Amniotic epithelial cell (primary cell): ENCODE measurements around the gene ZC3H4.
A peak's percentile ranks its signal among the peaks of the same experiment; 100 is the strongest.
"Not testable (repeated sequence)": the region's sequence is repeated elsewhere in the genome, so short reads cannot be mapped to it uniquely, and the experiment has no call there.

Experiments
- DNase-seq: peaks from one replicate; pipeline ENCODE4 v3.0.0-alpha.2; 2010; ENCODE audit warnings: low read depth

Gene ZC3H4

GRCh38 chr19:47084879-47085439, 28.6 kb downstream of the ZC3H4 start:
- no peak for DNase-seq

DNA sequence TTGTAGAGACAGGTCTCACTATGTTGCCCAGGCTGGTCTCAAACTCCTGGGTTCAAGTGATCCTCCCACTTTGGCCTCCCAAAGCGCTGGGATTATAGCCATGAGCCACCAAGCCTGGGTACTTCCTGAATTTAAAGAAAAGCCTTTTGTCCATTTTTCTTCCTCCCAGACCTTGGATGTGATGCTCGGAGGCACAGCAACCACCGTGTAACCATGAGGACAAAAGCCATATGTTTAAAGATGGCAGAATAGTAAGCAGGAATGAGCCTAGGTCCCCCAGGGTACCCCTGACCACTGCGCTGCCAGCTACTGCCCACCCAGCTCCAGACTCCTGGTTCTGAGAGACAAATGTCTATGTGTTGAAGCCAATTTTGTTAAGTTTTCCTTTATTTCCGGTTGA, 31.1 kb downstream of the ZC3H4 start:
- DNase-seq: no peak

GRCh38 chr19:47081095-47081494, 32.5 kb downstream of the ZC3H4 start:
- DNase-seq: no peak

DNA sequence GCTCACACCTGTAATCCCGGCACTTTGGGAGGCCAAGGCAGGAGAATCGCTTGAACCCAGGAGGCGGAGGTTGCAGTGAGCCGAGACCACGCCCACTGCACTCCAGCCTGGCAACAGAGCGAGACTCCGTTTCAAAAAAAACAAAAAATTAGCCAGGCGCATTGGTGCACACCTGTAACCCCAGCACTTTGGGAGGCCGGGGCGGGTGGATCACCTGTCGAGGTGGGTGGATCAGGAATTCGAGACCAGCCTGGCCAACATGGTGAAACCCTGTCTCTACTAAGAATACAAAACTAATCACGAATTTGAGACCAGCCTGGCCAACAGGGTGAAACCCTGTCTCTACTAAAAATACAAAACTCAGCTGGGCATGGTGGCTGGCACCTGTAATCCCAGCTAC, 35.2 kb downstream of the ZC3H4 start:
- DNase-seq: not testable (repeated sequence)

- no peak for DNase-seq
These were observed 37.6 kb downstream of the ZC3H4 start for GRCh38 chr19:47075941-47076340.

- peak; percentile 44 for DNase-seq
These were observed 38.3 kb downstream of the ZC3H4 start for GRCh38 chr19:47075179-47075810.

DNA sequence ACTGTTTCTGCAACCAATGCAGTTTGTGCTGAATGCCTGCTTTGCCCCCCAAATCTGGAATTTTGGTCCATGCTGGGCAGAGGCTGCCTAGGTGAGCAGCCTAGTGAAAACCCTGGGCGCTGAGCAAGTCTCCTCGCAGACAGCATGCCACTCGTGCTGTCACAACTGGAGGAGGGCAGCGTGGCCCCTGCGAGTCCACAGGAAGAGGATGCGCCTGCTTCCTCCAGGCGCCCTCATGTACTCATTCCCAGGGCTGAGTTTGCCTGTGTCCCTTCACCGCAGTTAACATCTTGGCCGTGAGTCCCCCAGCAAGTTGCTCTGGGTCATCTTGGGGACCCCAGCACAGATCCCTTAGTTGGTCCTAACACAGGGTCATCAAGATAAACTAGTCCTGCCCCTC, 39.0 kb downstream of the ZC3H4 start:
- no peak for DNase-seq

- DNase-seq: no peak
These were observed 40.0 kb downstream of the ZC3H4 start for GRCh38 chr19:47073574-47073973.

- DNase-seq: no peak
These were observed 41.3 kb downstream of the ZC3H4 start for GRCh38 chr19:47072323-47072722.

- DNase-seq: no peak
These were observed 41.8 kb downstream of the ZC3H4 start for GRCh38 chr19:47071731-47072130.

- no peak for DNase-seq
These were observed 42.8 kb downstream of the ZC3H4 start for GRCh38 chr19:47070756-47071155.

DNA sequence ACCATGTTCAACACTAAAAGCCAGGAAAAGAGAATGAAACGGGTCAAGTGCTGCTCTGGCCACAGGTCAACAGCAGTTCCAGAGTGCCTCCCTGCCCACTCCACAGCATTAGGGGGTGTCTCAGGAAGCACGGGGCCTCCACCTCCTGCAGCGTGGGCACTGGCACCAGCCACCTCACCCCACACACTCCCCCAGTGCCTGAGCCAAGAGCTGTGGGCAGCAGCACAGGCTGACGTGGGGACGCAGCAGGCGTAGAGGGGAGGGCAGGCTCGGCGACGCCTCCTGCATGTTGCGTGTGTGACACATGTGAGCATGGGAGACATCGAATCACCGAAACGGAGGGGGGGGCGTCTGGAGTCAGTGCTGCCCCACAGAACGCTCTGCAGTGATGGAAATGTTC, 43.8 kb downstream of the ZC3H4 start:
- DNase-seq: no peak

DNA sequence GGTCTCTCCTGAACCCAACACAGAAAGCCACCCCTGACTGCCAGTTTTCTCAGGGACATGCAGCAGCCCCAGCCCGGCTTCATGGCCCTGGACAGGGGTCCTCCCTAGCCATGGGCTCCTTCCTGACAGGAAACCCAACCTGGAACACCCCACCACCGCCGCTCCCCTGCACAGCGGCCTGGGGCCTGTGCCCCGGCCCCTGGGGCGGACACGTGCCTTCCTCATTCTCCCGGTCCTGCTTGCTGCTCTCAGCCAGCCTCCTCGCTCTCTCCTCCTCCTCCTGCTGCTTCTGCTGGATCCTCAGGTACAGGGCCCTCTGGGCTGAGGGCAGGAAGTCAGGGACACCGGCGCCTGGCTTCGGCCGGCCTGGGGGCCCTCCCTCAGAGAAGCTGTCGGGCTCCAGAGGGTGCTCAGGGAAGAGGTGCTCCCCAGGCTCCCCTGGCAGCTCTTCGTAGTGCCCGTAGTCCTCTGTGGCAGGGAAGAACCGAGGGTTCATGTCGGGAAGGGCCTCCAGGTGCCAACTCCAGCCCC, 44.6 kb downstream of the ZC3H4 start:
- no peak for DNase-seq

DNA sequence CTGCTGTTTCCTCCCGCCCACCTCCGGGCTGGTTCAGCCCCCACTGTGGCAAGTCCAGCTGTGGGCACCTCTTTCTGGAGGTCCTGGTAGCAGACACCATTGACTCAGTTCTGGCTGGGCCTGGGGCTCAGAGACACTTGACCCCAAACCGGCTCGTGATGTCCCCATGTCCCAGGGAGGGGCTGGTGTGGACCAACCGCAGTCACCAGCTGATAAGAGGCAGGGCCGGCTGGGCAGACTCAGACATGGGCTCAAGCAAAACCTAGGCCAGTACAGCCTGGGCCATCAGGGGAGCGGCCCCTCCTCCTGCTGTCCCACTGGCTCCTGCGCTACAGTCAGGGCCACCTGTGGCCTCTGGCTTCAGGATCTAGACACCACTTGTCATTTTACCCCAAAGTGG, 45.3 kb downstream of the ZC3H4 start:
- DNase-seq: no peak

DNA sequence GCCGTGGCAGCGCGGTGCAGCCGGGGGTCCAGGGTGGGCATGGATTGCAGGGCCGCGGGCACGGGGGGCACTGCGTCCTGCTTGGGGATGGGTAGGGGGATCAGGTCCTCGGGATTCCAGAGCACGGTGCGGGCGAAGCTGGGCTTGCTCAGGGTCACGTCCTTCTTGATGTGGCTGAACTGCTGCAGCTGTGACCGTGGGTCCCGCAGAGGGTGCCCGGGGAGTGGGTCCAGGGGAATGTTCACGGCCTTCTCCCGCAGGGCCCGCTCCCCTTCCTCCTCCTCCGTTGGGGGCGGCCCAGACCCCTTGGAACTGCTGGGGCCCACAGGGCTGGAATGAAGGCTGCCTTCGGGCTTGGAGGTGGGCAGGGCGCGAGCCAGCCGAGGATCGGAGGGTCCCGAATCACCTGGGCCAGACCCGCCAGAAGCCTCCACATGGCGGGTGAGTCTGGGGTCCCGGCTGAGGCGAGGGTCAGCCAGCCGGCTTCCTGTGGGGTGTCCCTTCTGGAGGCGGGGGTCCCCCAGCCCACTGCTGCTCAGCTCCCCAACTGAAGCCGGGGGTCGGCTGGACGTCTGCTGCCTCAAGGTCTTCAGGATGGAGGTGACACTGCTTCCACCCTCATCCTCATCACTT, 46.2 kb downstream of the ZC3H4 start:
- DNase-seq: no peak

DNA sequence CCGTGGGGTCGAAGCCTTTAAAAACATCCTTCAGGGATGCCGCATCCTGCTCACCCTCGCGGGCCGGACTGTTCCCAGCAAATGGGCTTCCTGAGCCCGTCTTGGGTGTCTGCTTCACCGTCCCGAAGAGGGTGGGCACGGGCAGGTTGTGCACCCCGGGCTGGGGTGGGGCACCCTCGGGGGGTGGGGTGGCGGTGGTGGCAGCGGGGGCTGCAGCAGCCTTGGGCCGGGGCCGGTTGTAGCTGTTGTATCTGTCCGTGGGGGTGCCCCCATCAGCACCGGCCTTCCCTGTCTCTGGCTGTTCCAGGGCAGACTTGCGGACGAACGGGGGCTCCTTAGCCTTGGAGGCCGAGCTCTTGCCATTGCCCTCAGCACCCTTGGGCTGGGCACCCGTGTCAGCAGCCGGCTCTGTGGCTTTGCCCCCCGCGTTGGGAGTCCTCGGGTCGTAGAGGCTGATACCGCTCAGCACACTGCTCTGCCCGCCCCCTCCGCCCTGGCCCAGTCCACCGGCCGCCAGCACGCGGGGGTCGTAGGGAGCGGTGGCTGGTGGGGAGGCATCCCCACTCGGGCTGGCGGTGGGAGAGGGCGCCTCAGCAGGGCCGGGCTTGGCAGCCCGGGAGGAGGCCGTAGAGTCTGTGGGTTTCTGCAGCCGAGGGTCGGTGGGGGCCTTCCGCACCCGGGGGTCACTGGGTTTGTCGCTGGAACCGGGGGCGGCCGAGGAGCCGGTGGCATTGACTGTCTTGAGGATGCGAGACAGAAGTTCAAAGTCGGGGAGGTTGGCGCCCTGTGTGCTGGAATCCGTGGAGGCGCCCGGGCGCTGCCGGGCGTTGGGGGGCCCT, 47.0 kb downstream of the ZC3H4 start:
- DNase-seq: no peak

DNA sequence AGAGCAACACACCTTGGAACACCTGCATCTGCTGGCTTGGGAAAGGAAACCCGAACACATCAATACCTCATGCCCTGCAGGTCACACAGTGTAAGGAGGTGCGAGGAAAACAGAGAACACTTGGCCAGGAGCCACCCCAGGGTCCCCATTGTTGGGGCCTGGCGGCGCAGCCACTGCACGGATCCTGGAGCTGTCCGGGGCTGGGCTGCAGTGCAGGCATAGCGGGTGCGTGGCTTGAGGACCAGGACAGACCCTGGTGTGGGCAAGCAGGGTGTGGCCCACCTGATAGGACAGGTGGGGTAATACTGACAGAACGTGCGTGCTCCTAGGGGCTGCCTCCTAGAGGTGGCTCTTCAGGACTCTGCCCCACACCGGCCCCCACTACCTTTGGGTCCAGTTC, 48.3 kb downstream of the ZC3H4 start:
- no peak for DNase-seq

DNA sequence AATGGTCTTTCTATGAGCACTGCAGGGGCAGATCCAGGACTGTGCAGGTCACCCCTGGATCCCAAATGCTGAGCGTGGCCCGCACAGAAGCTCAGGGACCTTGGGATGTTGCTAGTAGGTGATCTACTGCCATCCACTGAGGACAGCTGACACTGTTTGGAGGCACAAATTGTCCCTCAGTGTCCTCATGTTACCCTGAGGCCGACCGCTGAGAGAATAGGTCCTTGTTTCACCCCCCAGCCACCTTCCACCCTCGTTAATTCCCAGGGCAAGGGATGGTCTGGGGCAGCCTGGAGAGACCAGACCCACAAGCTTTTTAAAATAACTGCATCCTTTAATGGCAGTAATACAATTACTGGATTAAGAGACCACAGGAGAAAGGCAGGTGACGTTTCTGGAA, 49.7 kb downstream of the ZC3H4 start:
- no peak for DNase-seq

- DNase-seq: no peak
These were observed 55.0 kb downstream of the ZC3H4 start for GRCh38 chr19:47058621-47059022.

DNA sequence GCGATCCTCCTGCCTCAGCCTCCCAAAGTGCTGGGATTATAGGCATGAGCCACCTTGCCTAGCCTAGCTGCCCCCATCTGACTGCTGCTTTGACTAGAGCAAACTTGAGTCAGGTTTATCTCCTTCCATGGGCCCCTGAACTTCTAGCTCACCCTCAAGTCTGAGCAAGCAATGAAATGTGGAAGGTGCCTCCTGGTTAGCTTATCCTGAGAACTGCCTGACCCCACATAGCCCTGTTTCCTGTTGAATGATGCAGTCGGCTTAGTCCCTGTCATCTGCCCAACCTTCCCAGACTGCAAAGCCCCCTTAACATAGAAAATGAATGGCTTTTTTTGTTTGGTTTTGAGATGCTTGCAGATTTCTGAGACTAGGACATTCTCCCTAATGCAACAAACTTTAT, 56.2 kb downstream of the ZC3H4 start:
- peak; percentile 57 for DNase-seq

DNA sequence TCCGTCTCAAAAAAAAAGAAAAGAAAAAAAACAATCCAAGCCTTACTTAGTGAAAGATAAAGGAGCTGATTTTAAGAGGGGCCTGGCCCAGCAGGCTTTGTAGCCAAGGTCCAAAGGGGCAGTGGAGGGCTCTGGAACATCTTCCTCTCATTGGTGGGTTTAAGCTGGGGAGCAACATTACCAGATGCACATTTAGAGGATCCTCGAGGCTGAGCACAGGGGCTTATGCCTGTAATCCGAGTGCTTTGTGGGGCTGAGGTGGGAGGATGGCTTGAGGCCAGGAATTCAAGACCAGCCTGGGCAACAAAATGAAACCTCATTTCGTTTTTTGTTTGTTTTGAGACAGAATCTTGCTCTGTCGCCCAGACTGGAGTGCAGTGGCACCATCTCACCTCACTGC, 57.2 kb downstream of the ZC3H4 start:
- no peak for DNase-seq

- not testable (repeated sequence) for DNase-seq
These were observed 63.0 kb downstream of the ZC3H4 start for GRCh38 chr19:47050562-47050961.

GRCh38 chr19:47049307-47049700, 64.3 kb downstream of the ZC3H4 start:
- DNase-seq: peak; percentile 88
